ENCODE measurements around the gene TMUB2. TPM values are rescaled to one million over a fixed set of nuclear protein-coding genes. Genes with fewer than 3 reads are reported as not detected.

The TMUB2 gene
- total and polyA plus RNA-seq, 4 donors, result 32.1 to 40.2 (median 37.2) TPM

- Histone ChIP-seq H3K36me3 (ENCODE audit: control insufficient read depth in 4 of 4, insufficient read depth in 4 of 4, low read length in 4 of 4) (peaks cover 5 to 20% (median 14%) of the 10 kb centered on the region in 4 donors), H3K4me1 (ENCODE audit: control insufficient read depth in 5 of 5, insufficient read depth in 5 of 5, low read length in 5 of 5) (peaks cover 0 to 41% (median 14%) of the 10 kb centered on the region in 5 donors), H3K9ac (ENCODE audit: insufficient read depth in 1 of 2, low read length in 2 of 2) (peak overlapping the region; percentile 76 to 95), H3K4me3 (peak overlapping the region; percentile 97), H3K27me3 (ENCODE audit: control insufficient read depth in 3 of 3, insufficient read depth in 3 of 3, low read length in 2 of 3) (no peaks in the 10 kb centered on the region), H3K27ac (ENCODE audit: low read depth in 1 of 2, low read length in 1 of 2) (peak overlapping the region; percentile 85 to 91), H3K9me3 (ENCODE audit: control insufficient read depth in 4 of 4, insufficient read depth in 3 of 4, low read length in 3 of 4) (no peaks in the 10 kb centered on the region)
- WGBS, 2 donors, result 1 to 2% methylated on average over 32 of the region's 32 CpGs
- TF ChIP-seq CTCF (IDR thresholded peaks at IDR 0.05; ENCODE audit: control extremely low read depth, extremely low read depth), result no peak
- ATAC-seq (ENCODE audit: insufficient read depth, low FRiP score), result peak; percentile 58
- DNase-seq, result peak in 2 of 3 donors; percentile 52 to 55
Observed at GRCh38 chr17:44187131-44187899, 543 bp downstream of the TMUB2 start.

GRCh38 chr17:44188576-44189403 is 2.0 kb downstream of the TMUB2 start:
- Histone ChIP-seq H3K27me3 (ENCODE audit: control insufficient read depth in 3 of 3, insufficient read depth in 3 of 3, low read length in 2 of 3) (no peaks in the 10 kb centered on the region), H3K9ac (ENCODE audit: insufficient read depth in 1 of 2, low read length in 2 of 2) (no peak overlapping the region), H3K4me3 (no peak overlapping the region), H3K36me3 (ENCODE audit: control insufficient read depth in 4 of 4, insufficient read depth in 4 of 4, low read length in 4 of 4) (peaks cover 2 to 28% (median 21%) of the 10 kb centered on the region in 4 donors), H3K27ac (ENCODE audit: low read depth in 1 of 2, low read length in 1 of 2) (no peak overlapping the region), H3K4me1 (ENCODE audit: control insufficient read depth in 5 of 5, insufficient read depth in 5 of 5, low read length in 5 of 5) (peaks cover 0 to 49% (median 14%) of the 10 kb centered on the region in 5 donors), H3K9me3 (ENCODE audit: control insufficient read depth in 4 of 4, insufficient read depth in 3 of 4, low read length in 3 of 4) (no peaks in the 10 kb centered on the region)
- 84 to 87% methylated on average over 12 of the region's 12 CpGs for WGBS, 2 donors
- ATAC-seq (ENCODE audit: insufficient read depth, low FRiP score) (no peak), DNase-seq (peak in 1 of 3 donors; percentile 12)
- no peak for TF ChIP-seq CTCF (IDR thresholded peaks at IDR 0.05; ENCODE audit: control extremely low read depth, extremely low read depth)

GRCh38 chr17:44190481-44190880 is 3.7 kb downstream of the TMUB2 start:
- Histone ChIP-seq H3K4me1 (ENCODE audit: control insufficient read depth in 5 of 5, insufficient read depth in 5 of 5, low read length in 5 of 5) (peaks cover 0 to 44% (median 10%) of the 10 kb centered on the region in 5 donors), H3K9ac (ENCODE audit: insufficient read depth in 1 of 2, low read length in 2 of 2) (no peak overlapping the region), H3K9me3 (ENCODE audit: control insufficient read depth in 4 of 4, insufficient read depth in 3 of 4, low read length in 3 of 4) (no peaks in the 10 kb centered on the region), H3K4me3 (no peak overlapping the region), H3K27me3 (ENCODE audit: control insufficient read depth in 3 of 3, insufficient read depth in 3 of 3, low read length in 2 of 3) (no peaks in the 10 kb centered on the region), H3K27ac (ENCODE audit: low read depth in 1 of 2, low read length in 1 of 2) (no peak overlapping the region), H3K36me3 (ENCODE audit: control insufficient read depth in 4 of 4, insufficient read depth in 4 of 4, low read length in 4 of 4) (peaks cover 16 to 45% (median 38%) of the 10 kb centered on the region in 4 donors)
- no peak for TF ChIP-seq CTCF (IDR thresholded peaks at IDR 0.05; ENCODE audit: control extremely low read depth, extremely low read depth)
- DNase-seq (no peak), ATAC-seq (ENCODE audit: insufficient read depth, low FRiP score) (no peak)
- WGBS, 2 donors, result 91 to 92% methylated on average over 10 of the region's 10 CpGs

Data from lung (tissue), 12 donors.